ENCODE results near the gene TLK1.
A peak's percentile ranks its signal among the peaks of the same experiment; 100 is the strongest.
"Not testable (repeated sequence)": the region's sequence is repeated elsewhere in the genome, so short reads cannot be mapped to it uniquely, and the experiment has no call there.

TLK1 gene

GRCh38 chr2:171086352-171087290 is 74.1 kb downstream of the TLK1 start:
- DNase-seq (ENCODE audit: low read depth in 2 of 2, low spot score in 1 of 2), result peak in 1 of 2 donors; percentile 4

- DNase-seq (ENCODE audit: low read depth in 2 of 2, low spot score in 1 of 2), result no peak
Observed at GRCh38 chr2:171084128-171084527, 76.6 kb downstream of the TLK1 start.

GRCh38 chr2:171083451-171083850 is 77.2 kb downstream of the TLK1 start:
- no peak for DNase-seq (ENCODE audit: low read depth in 2 of 2, low spot score in 1 of 2)

DNA sequence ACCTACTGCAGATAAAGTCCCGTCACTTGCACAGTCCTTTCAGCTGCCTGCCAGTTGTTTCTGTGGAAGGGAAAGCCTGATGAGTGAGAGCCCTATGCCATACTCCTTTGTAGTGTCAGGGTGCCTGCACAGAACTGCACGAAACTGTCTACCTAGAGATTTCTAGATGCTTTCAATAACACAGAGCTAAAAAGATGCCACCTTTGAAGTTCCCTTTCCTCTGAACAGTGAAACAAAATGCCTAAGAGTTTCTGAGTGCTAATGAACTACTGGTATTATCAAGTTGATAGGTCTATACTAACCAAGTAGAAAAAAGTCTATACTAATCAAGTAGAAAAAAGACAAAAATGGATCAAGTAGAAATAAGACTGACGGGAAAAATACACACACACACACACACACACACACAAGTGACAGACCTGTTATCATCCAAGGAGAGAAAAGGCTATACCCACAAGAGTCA is 79.0 kb downstream of the TLK1 start:
- no peak for DNase-seq (ENCODE audit: low read depth in 2 of 2, low spot score in 1 of 2)

GRCh38 chr2:171080607-171081006 is 80.1 kb downstream of the TLK1 start:
- DNase-seq (ENCODE audit: low read depth in 2 of 2, low spot score in 1 of 2), result no peak

GRCh38 chr2:171076422-171076821 is 84.3 kb downstream of the TLK1 start:
- not testable (repeated sequence) for DNase-seq (ENCODE audit: low read depth in 2 of 2, low spot score in 1 of 2)

- no peak for DNase-seq (ENCODE audit: low read depth in 2 of 2, low spot score in 1 of 2)
Observed at GRCh38 chr2:171072164-171072563, 88.5 kb downstream of the TLK1 start.

DNA sequence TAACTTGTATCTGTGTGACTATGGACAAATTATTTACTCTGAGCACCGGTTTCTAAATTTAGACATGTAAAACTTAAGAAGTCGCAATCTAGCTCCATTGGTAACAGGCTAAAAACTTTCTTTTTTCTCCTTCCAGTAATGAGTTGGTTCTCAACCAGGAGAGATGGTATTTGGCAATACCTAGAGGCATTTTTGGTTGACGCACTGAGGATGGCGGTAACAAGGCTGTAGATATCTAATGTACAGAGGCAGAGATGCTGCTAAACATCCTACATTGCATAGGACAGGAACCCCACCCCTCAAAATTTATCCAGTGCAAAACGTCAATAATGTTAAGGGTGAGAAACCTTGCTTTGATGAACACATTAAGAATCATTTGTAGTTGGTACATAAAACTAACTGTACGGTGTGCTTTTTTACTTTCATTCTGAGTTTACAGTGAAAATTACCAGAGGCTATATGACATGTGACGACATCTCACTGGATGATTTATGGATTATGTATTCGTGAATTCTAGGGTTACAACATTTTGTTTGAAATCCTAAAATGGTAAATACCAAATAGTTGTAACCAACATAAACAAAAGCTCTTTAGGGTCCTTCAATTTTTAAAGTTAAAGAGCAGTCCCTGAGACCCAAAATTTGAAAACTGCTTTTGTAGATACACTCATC is 91.3 kb downstream of the TLK1 start:
- DNase-seq (ENCODE audit: low read depth in 2 of 2, low spot score in 1 of 2), result no peak

DNA sequence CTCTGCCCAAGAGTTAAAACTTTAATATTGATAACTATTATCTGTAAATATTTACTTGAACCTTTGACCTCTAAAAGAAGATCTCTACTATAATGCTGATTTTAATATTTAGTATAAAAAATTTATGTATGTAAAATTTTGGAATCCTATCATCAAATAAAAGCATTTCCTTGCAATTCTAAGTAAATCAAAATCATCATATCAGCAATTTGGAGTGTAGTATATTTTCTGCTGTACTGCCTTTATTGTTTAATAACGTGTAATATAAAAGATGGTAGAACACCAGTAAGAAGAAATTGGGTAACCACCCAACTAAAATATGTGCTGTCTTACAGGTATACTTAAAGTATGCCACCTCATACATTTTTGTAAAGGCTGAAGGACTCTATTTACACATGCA is 94.6 kb downstream of the TLK1 start:
- DNase-seq (ENCODE audit: low read depth in 2 of 2, low spot score in 1 of 2), result no peak

DNA sequence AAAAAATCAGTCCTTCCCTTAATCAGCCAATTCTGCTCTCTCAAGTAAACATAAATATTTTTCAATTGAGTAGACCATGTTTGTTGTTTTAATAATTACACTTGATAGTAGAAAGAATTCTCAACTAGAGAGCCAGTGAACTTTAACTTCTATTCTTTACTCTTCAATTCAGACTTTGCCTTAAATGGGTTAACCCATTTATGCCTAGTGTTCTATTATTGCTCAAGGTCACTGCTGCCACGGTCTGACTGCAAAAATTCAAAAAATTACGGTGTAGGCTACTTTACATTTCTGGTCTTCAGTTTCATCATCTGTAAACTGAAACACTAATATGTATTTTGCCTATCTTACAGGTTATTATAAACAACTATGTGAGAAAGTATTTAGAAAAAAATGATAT is 103.1 kb downstream of the TLK1 start:
- DNase-seq (ENCODE audit: low read depth in 2 of 2, low spot score in 1 of 2), result no peak

DNA sequence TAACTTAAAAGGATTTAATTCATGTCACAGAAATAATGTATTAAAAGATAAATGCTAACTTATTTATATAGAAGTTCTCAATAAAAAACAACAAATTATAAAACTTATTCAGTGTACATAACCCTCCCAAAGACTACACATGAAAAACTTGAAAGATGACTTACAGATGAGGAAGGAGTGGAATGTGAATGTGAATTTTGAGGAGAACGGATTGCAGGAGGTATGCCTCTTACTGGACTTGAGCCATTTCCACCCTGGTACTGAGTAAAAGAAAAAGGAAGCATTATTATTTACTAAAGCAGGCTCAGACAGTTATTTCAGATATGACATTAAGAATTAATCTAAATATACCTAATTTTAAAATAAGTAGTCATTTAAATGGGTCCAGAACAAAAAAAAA is 104.4 kb downstream of the TLK1 start:
- DNase-seq (ENCODE audit: low read depth in 2 of 2, low spot score in 1 of 2), result no peak

DNA sequence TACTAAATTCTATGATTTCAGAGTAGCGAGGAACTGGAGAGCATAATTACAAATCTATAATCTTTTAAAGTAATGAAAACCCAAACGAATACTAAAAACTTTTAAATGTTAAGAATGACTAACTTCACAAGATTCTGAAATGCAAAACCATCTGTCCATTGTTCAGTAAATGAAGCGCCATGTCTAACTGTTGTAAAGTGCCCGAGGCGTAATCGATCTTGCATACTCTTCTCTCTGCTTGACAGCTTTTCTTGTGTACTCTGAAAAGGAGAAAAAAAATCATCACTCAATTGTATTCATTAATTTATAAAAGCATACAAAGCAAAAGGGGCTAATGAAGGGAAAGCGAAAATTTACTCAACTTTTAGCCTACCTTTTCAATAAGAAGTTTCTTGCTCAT is 111.0 kb downstream of the TLK1 start:
- DNase-seq (ENCODE audit: low read depth in 2 of 2, low spot score in 1 of 2), result no peak

DNA sequence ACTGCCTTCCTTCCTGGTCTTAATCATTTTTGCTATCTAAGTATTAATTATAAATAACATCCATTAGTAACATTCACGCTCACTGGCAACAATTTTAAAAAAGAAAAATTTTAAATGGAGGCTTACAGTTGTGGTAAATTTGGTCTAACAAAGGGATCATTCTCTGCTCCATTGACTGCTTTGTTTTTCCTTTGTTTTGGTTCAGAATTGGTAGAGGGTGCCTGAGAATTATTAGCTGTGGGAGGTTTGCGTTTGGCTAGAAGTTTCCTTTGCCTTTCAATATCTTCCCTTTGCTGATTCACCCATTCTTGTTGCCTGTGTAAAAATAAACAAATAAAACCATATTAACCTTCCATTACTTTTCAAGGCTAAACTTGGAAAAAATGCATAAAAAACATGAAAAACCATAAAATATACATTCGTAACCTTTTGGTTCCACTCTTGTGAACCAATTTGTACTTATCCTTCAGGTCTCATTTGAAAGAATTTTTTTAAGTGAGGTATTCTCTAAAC is 114.6 kb downstream of the TLK1 start:
- no peak for DNase-seq (ENCODE audit: low read depth in 2 of 2, low spot score in 1 of 2)

DNA sequence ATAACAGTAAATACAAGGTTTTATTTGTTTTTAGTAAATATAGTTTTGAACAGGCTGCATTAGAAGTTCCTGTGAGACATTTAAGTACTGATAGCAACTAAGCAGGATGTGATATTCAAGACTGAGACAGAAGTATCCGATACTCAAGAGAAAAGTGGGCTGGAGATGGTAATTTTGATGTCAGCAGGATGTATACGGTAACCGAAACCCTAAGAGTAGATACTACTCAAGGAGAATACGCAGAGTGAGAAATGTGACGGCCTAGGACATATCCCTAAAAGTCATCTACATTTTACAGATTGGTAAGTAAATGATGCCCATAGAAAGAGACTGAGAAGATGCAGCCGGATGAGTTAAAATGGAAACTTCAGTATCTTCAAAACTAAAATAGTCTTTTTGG is 116.3 kb downstream of the TLK1 start:
- DNase-seq (ENCODE audit: low read depth in 2 of 2, low spot score in 1 of 2), result no peak

DNA sequence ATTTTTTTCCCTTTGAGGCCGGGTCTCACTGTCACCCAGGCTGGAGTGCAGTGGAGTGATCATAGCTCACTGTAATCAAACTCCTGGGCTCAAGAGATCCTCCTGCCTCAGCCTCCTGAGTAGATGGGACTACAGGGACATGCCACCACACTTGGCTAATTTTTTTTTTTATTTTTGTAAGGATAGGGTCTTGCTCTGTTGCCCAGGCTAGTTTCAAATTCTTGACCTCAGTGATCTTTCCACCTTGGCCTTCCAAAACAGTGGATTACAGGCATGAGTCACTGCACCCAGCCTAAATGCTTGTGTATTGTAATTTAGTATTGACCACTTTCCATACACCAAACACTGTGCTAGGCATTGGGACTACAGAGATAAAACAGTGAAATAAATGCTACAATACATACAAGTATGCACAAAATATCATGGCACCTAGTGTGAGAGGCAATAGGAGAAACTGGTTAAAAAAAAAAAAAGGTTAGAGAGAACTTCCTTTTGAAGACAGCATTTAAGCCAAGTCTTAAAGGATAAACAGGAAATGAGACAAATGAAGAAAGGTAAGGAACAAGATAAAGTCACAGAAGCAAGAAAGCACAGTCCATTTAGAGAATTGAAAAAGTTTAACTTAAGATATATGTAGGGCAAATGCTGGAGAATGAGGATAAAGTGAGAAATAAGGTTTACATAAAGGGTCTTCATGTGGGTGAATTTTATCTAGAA is 118.3 kb downstream of the TLK1 start:
- DNase-seq (ENCODE audit: low read depth in 2 of 2, low spot score in 1 of 2), result no peak

DNA sequence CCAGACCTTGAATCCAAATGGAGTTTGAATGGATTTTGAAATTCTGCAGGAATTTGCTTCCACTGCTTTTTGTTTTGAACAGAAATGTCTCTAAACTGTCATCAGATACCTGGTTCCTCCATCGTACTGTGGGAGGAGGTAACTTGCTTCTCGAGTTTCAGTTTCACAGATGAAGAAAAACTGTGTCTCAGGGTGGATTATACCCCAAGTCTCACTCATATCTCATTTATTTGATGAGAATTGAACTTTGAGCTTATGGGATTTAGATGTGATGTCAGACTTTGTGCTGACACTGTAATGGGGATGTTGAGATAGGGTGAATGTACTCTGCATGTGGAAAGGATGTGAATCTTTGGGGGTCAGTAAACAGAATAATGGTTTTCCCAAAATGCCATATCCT is 124.2 kb downstream of the TLK1 start:
- DNase-seq (ENCODE audit: low read depth in 2 of 2, low spot score in 1 of 2), result no peak

- DNase-seq (ENCODE audit: low read depth in 2 of 2, low spot score in 1 of 2), result no peak
Observed at GRCh38 chr2:171034315-171034714, 126.4 kb downstream of the TLK1 start.

DNA sequence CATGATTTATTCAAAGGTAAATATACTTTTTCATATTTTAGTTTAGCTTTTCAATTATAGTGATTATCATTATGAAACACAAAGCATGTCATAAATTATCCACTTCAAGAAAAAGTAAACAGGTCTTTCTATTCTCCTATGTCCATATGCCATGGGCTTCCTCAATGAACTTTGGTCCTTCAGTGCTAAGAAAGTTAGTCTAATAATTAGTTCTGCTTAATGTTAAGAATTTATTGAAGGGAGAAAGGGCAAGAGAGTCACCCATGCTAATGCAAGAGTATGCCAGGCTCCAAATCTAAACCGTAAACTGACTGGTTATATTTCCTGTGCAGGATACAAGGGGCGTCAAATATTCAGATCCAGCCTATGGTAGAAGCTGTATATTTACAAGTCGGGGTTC is 135.5 kb downstream of the TLK1 start:
- no peak for DNase-seq (ENCODE audit: low read depth in 2 of 2, low spot score in 1 of 2)

- no peak for DNase-seq (ENCODE audit: low read depth in 2 of 2, low spot score in 1 of 2)
Observed at GRCh38 chr2:171018522-171018921, 142.2 kb downstream of the TLK1 start.

DNA sequence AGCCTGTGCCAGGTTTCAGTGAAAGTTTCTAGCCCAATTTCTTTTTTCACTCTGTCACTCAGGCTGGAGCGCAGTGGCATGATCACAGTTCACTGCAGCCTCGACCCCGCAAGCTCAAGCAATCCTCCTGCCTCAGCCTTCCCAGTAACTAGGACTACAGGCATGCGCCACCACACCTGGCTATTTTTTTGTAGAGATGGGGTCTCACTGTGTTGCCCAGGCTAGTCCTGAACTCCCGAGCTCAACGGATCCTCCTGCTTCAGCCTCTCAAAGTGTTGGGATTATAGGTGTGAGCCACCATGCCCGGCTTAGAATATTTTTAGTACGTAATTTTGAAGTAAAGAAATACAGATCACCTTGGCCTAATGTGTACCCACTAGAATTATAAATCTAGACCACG is 144.6 kb downstream of the TLK1 start:
- DNase-seq (ENCODE audit: low read depth in 2 of 2, low spot score in 1 of 2), result no peak

GRCh38 chr2:171013851-171014250 is 146.8 kb downstream of the TLK1 start:
- no peak for DNase-seq (ENCODE audit: low read depth in 2 of 2, low spot score in 1 of 2)

DNA sequence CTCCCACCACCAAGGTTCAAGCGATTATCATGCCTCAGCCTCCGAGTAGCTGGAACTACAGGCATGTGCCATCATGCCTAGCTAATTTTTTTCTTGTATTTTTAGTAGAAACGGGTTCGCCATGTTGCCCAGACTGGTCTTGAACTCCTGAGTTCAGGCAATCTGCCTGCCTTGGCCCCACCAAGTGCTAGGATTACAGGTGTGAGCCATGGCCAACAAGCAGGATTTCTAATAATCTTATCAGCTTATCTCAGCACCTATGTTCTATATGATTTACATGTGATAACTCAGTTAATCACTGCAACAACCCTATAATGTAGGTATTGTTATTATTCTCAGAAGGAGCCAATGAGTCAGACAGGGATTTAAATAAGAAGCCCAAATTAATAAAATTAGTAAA is 151.3 kb downstream of the TLK1 start:
- DNase-seq (ENCODE audit: low read depth in 2 of 2, low spot score in 1 of 2), result no peak

Measured in stimulated activated CD8-positive, alpha-beta memory T cell treated with anti-CD3 and anti-CD28 coated beads, Interleukin-4, amount 100 ng/mL, for 4 hours (primary cell).